GM21786 (cell line): ENCODE results near the gene CIDEA.
"Not testable (repeated sequence)": the region's sequence is repeated elsewhere in the genome, so short reads cannot be mapped to it uniquely, and the experiment has no call there.

ENCODE experiments used
- ATAC-seq: cut with Tn5 transposase; IDR thresholded peaks from one replicate; pipeline ENCODE4 v1.9.1; 2021; ENCODE audit not compliant: unreplicated experiment

CIDEA gene, protein sequence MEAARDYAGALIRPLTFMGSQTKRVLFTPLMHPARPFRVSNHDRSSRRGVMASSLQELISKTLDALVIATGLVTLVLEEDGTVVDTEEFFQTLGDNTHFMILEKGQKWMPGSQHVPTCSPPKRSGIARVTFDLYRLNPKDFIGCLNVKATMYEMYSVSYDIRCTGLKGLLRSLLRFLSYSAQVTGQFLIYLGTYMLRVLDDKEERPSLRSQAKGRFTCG

DNA sequence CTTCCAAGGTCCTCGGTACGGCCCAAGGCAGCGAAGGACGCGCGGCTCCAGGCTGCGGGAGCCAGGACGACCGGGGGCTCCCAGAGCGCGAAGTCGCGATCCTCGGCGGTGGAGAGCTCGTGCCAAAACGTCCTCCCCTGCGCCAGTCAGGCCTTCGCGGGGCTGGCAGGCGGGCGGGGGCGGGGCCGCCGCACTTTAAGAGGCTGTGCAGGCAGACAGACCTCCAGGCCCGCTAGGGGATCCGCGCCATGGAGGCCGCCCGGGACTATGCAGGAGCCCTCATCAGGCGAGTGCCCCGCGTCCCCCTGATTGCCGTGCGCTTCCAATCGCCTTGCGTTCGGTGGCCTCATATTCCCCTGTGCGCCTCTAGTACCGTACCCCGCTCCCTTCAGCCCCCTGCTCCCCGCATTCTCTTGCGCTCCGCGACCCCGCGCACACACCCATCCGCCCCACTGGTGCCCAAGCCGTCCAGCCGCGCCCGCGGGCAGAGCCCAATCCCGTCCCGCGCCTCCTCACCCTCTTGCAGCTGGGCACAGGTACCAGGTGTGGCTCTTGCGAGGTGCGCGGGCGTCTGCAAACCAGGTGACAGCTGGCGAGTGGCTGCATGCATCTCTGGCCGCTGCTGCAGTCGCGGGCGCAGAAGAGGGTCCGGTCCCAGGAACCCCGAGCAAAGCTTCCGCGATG is at the start of gene CIDEA:
Gene CIDEA, plus strand, starts transcription at position 226 of the 684 bp plus-strand sequence. Its CDS starts 23 bp downstream, at position 249.
- ATAC-seq, result no peak

DNA sequence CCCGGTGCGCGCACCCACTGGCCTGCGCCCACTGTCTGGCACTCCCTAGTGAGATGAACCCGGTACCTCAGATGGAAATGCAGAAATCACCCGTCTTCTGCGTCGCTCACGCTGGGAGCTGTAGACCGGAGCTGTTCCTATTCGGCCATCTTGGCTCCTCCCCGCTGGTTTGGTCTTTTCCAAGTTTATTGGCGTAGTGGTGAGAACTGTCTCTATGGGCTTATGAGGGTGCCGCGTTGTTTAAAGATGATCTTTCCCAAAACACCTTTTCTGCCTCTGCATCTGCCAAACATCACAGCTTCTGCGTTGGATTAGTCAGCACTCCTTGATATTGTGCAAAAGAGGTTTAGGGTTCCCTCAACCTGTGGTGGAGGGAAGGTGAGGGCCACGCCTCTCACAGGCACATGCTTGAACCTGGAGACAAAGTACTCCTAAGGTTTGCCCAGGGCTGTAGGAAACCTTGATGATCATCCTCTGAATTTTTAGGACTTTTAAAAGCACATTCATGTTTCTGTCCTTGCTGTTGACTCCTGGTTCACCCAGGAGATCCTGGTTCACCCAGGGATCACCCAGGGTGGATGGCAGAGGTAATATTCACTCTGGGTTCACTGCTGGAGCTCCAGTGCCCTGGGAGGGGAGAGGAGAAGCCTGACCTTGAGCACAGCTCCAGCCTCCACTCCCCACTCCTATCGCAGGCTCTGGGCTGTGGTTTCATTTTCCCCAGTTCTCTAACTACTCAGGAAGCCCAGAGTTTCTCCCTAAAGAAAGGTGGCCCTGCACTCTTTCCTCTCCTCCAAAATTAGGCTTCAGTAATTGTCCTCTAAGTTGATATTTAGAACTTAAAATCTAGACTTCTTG is 45.6 kb upstream of the CIDEA start:
- ATAC-seq, result not testable (repeated sequence)

DNA sequence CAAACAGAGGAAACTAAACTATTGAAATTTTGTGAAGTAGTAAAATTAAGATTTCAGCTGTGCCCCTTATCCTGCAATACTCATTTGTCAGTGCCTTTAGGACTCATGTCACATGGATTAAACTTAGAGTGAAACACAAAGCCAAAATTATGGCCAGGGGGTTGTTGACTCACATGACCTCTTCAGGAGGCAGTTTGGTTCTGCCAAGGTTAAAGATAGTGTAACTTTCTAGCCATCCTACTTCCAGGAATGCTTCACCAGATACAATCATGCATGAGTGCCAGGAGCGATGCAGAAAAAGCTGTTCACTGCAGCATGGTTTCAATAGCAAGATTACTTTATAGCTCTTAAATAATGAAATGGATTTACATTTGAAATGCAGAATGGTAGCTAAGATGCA is 41.9 kb upstream of the CIDEA start:
- ATAC-seq, result not testable (repeated sequence)

DNA sequence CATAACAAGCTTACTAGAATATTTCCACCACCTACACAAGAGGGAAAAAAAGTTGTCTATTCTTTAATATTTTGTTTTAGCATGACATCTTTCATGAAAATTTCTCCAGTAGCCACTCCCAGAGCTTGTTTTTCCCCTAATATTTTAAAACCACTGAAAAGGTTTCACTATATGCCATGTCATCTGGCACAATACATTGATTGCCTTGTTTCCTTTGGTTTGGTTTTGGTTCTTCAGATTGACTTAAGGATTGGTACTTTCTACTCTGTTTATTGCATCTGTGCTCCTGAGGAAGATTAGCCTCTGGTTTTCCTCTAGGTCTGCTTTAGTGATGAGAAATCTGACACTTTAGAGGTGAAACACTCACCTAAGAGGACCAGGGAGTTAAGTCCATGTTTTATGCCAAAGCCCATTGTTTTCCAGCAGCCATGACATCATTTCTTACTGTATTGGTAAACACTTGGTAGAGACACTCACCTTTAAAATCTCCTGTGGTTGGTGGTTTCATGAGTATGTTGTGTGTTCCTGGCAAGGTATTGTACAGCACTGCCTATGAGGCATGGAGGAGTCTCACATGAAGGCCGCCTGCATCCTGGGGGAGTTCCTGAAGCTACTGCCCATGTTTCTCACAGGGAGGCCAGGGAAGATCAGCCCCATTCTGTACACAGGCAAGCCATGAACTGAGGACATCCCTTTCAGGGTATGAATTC is 39.7 kb upstream of the CIDEA start:
- ATAC-seq, result not testable (repeated sequence)

DNA sequence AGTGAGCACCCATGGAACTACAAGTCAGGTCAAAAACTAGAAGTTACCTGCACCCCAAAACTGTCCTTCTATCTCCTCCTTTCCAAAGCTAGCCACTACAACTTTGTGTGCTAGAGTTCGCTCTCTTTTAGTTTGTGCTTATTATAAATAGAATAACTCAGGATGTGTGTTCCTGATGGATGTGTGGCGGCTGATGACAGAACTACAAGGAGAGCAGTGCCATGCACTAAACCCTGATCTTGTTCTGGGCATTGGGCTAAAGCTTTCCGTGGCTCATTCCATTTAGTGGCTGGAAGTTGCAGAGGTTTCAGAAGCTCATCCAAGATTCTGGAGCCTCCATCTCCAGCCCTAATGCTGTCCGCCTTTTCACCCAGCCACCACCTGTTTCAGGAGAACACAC is 37.7 kb upstream of the CIDEA start:
- ATAC-seq, result not testable (repeated sequence)

DNA sequence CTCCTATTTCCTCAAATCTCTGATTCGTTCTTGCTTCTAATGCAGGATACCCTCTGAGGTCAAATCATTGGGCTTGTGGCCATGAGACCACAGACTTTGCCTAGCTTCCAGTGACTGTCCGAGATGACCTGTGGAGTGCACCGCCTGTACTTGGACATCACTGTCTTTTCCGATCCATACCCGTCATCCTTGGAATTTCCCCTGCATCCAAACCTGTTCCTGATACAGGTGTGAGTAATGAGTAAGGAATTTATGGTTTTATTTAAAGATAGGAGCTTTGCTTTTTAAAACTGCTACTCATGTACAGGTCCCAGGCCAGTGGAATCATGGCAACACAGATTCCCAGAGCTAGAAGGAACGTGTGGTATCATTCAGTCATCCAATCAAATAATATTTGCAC is 35.6 kb upstream of the CIDEA start:
- ATAC-seq, result not testable (repeated sequence)

DNA sequence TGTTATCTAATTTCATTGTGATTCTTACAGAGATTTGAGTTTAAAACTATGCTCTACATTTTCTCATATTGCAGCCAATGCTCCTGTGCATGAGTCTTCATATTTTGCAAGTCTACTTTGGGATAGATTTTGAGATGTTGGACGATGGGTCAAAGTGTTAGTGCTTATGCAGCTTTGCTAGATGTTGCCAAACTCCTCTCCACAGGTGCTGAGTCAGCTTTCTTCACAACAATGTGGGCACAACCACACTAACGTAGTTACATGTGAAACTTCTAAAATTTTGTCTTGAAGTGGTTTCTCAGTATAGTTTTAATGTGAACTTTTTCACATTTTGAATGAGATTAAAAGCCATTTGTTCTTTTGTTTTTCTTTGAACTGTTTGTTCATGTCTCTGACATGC is 32.1 kb upstream of the CIDEA start:
- not testable (repeated sequence) for ATAC-seq

DNA sequence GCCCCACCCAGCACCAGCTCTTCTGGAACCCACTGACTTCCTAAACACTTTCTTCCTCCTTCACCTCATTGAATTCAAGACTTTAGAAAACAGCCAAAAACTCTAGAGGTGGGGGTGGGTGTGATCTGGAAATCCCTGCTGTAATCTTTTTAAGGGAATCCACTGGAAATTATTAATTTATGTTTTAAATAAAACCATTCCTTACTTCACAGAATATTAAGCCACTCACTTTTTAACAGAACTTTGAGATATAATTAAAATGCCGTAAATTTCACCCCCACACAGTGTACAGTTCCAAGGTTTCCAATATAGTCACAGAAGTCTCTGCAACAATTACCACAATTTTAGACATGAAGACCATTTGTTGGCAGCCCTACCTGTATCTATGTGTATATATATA is 30.8 kb upstream of the CIDEA start:
- not testable (repeated sequence) for ATAC-seq

DNA sequence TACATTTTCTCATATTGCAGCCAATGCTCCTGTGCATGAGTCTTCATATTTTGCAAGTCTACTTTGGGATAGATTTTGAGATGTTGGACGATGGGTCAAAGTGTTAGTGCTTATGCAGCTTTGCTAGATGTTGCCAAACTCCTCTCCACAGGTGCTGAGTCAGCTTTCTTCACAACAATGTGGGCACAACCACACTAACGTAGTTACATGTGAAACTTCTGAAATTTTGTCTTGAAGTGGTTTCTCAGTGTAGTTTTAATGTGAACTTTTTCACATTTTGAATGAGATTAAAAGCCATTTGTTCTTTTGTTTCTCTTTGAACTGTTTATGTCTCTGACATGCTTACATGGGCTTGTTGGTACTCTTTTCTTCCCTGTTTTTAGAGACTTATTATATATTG is 27.4 kb upstream of the CIDEA start:
- ATAC-seq, result not testable (repeated sequence)

DNA sequence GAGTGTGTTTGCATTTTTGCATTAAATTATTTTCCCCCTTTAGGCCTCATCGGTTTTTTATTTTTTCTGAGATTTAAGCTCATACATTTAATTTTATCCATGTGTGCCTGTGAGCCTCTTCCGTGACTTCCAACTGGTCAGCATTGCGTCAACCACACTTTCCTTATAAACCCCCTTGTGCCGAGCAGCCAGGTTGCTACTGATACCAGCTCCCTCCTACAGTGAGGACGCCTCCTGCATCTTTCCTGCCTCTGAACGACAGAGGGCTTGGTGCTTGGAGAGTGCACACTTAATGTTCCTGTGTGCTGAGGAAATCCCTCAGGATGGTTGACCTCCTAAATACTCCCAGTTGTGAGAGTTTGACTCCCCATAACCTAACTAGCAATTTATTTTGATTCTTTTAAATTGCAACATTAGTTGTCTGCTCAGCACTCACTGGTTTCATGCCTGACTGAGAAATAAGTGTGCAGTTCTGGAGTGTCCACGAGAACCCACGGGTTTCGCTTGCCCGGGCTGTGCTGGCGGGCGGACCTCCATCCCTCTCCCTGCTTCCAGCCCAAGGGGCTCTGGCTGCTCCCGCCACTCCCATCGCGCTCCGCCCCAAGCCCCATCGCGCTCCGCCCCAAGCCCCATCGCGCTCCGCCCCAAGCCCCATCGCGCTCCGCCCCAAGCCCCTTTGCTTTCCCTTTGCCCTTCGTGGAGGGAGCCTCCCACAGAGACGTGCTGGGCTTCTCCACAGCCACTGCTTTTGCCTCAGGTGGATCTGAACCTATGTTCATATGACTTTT is 26.6 kb upstream of the CIDEA start:
- ATAC-seq, result not testable (repeated sequence)

DNA sequence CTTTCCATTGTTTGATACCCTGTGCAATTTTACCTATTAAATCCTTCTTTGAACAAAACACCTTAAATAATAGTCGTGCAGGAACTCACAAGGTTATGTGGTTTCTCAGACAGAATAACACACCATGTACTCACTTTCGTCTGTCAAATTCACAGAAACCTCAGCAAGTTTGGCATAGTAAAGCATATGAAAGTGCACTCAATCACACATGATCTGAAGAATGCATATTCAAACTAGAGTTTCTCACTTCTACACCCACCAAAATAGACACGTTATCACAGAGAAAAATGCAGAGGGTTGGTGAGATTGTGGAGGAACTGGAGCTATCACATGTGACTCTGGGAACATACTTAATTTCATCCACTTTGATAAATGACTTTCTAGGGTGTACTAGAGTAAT is 25.9 kb upstream of the CIDEA start:
- ATAC-seq, result peak; percentile 55

DNA sequence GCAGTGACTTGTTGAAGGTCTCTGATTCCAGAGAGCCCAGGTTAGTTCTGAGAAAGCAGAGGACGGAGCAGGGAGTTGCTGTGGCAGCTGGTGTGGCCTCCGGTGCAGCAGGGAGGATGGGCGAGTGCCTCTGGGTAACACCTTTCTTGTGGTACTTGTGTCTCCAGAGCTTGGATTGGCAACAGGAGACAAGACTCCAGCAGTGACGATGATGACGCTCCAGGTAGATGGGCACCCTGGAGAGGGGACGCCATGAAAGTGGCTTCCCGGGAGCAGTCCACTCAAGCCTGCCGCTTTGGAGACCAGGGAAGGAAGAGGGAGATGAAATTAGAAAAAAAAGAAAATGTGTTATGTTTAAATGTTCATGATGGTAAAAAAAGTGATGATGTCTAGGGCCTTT is 23.6 kb upstream of the CIDEA start:
- not testable (repeated sequence) for ATAC-seq

DNA sequence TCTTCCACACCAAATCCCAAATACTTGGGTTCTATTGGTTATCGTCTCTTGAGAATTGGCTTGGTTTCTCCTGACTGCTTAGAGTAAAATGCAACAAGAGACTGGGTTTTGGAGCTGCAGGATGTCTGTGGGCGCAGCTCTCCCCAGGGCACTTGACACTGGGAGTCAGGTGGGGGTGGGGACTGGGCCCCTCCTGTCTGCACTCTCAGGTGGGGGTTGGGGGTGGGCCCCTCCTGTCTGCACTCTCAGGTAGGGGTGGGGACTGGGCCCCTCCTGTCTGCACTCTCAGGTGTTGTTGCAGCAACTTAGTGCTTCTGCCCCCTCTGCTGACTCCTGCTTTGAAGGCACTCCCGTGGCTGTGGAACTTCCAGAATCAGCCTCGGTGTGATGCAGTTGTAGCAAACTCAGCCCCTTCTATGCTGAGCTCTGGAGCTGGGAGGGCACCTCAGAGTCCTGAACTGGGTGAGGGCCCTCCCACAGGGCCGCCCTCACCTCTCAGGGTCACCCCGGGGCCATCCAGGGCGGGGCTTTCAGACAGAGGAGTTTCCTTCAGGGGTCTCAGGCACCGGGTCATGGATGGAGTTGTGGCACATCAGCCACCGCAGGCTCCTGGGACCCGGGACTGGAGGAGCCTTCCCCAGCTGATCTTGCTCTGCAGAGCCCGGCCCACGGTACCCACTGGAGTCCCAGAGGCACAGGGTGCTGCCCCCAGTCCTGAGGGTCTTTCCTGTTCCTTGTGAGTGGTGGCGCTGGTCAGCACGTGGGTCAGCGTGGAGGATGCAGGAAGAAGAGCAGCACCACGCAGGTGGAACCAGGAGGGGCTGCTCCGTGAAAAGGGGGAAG is 22.9 kb upstream of the CIDEA start:
- no peak for ATAC-seq

DNA sequence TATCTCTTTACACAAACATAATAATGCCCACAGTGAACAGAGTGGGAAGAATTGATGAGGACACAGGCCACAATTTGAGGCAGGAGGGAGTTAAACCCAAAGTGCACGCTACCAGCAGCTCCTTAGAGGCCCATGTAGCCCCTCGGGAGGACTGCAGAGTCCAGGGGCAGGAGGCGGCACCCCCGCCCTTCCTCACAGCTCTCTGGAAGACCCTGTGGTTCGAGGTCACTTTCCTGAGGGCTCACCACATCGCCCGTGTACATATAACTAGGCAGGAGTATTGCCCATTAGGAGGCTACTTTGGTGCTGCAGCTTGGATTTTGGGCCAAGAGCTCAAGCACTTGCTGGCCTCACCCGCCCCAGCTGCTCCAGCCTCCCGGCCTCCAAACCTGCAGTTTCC is 22.2 kb upstream of the CIDEA start:
- ATAC-seq, result no peak

DNA sequence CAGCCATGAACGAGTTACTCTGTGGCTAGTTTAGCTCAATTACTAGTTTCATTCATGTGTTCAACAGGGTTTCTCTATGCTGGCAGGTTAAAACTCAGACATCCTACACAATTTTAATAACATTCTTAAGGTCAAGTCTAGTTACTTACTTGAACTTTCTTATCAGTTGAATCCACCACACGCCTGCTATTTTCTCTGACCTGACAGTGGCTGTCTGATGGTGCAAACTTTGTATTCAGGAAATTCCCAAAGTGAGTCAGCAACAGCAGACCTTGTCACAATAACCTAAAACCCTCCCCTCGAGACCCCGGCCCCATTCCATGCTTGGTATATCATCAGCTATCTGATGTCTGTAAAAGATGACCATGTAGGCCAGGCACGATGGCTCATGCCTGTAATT is 20.8 kb upstream of the CIDEA start:
- ATAC-seq, result no peak

DNA sequence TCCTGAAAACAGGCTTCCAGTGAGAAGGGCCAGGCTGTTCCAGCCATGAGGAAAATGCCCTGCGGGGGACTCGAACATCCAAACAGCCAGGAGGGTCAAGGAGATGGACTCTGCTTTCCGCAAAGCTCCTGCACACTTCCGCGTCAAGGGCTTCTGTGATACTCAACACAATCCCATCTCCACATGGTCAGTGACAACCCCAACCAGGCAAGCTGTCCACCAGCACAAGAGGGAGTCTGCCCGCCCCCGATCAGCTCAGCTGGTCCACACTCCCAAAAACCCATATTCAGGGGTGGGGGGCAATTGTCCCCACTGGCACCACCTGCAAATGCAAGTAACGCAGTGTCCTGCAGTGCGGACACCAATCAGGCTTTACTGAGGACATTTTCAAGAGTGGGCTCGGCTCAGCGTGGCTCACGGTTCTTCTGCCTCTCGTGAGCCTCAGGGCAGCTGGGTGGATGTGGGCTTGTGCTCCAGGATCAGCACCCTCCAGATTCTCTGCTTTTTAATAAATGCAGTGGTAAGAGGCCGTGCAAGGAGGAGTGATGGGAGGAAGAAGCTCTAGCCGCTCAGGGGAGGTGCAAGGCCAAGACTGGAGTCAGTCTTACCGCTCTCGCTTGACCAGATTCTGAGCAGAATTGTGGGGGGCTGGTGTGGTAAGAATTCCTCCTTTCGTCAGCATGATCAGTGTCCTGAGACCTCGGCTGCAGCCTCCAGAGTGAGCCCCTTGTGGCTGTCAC is 19.5 kb upstream of the CIDEA start:
- ATAC-seq, result no peak

DNA sequence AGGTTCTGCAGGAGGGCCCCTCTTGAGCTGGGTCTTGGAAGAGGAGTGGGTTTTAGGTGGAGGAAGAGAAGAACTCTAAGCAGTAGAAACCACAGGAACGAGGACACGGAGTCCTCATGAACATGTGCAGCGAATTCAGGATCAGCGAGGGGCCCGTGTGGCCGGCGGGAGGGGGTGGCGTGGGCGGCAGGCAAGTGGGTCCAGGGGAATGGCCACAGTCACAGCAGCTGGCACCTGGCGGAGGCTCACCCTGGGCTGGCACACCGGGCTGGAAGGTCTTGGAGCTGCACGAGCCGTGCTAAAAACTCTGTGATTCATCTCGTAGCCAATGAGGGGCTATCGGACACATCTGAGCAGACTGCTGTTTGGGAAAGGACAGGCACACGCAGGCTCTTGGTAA is 18.0 kb upstream of the CIDEA start:
- ATAC-seq, result no peak

DNA sequence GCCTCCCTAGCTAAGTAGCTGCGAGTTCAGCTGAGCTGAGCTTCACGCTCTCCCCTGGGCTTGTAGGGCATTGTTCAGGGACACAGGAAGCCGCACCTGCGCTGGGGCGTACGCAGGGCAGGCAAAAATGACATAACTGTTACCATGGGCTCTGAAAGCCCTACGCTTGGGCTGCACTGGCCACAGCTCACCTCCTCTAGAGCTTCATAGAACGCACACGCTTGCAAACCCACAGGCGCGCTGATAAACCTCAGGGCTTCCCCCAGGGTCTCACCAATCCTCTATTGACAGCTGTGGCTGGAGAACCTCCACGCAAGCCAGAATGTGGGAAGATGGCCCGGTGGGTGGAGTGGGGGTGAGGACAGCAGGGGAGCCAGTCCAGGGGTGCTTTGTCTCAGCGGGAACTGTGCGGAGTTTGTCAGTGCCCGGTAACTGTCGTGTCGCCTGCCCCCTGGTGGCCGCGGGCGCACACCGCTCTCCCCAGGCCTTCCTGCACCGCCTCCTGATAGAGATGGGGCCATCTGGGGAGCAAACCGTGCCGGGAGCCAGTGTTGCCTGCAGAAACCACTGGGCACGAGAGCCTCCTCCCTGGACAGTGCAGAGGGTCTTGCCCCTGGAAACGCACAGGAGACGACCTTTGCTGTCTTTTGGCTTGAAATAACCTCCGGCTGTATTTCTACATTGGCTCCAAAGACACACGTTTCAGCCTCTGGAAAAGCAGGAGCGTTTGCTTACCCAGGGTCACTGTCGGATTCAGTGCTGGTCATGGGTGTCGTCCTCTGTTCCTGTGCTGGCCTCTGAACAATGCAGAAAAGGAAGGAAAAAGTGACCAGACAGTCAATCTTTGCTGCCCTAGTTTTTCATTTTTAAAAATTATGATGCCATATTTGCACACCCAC is 17.0 kb upstream of the CIDEA start:
- ATAC-seq, result peak; percentile 79
